HG03520 (cell line): Measurements from ENCODE around the gene TRPM3.

ENCODE experiments used
- ATAC-seq: cut with Tn5 transposase; IDR thresholded peaks from one replicate; pipeline ENCODE4 v1.9.1; 2021; ENCODE audit warnings: mild to moderate bottlenecking, moderate library complexity; ENCODE audit not compliant: unreplicated experiment

Gene TRPM3

GRCh38 chr9:70590315-70590677 lies 531.1 kb downstream of the TRPM3 start:
- ATAC-seq = no peak

- no peak for ATAC-seq
These were observed 531.7 kb downstream of the TRPM3 start for GRCh38 chr9:70589571-70590314.

DNA sequence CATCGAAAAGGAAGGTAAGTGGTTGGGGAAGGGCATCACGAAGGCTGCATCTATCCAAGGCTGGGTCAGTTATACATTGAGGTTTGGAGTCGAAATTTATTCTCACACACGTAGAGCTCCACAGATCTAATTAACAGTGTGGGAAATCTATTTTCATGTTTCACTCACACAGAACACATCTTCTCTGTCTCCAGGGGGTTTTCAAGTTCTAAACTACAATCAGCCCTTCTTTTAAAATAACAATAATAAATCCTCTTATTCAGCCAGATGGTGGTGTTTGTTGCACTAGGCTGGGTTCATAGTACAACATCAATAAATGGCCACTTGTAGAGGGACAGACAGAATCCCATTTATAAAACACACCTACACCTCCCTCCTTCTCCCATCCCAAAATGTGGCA lies 532.4 kb downstream of the TRPM3 start:
- no peak for ATAC-seq

DNA sequence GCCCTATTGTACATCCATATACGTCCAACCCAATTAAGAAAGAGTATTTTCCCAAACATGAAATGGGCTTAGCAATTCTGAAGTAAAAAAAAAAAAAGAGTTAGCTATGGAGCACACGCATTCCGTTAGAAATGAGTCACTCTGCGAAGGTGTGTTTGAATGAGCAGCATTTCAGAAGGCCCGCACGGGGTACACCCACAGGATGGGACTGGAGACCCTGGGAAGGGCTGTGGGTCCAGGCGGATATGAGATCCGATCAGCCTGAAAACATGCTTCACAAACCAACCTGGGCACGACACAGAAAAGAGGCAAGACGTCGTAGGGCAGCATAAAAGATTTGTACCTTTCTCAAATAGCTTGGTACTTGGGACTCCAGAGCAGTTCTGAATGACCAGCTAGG lies 533.0 kb downstream of the TRPM3 start:
- ATAC-seq = no peak

- no peak for ATAC-seq
These were observed 534.2 kb downstream of the TRPM3 start for GRCh38 chr9:70587201-70587600.

- ATAC-seq = no peak
These were observed 534.9 kb downstream of the TRPM3 start for GRCh38 chr9:70586476-70586875.

DNA sequence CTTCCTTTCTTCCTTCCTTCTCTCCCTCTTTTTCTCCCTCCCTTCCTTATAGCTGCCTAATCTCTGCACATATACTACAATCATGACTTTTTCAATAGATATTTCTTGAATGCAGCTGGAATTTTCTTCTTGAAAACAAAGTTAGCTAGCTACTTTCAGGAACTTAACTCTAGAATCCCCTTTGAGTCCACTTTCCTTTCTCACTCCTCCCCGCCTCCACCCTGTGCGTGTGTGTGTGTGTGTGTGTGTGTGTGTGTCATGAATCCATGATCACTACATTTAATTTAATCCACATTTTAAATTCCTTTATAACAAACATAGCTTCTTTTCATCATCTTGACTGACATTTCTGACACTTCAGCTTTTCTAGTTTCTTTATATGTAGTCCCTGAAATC lies 539.5 kb downstream of the TRPM3 start:
- no peak for ATAC-seq

DNA sequence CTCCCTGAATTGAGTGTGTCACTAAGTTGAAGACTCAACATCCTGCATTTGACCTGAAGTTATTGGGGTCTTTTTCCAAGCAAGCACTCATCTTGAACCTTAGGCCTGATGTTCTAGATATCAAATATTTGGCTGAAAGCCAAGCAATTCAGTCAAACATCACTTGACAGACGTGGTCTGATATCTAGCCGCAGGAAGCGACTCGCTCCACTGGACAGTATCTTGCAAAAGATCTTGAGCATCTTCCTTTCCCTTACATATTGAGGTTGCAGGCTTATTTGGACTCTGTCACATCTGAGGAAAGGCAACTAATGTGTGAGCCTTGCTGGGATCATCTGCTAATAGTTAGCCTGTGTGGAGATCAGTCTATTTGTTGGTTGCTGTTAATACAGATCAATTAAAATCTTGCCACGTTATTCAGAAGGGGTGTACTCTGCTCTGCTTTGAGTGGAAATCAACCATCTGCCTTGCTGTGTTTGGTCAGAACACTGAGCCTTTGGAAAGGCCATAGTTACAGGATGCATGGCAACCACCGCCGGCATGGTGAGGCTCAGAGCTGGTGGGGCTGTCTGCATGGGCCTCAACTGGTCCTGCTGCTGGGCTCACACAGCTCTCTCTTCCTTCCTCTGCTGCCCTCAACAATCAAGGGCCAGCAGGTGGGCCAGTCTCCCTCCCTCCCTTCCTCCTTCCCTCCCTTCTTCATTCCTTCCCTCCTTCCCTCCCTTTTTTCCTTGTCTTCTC lies 540.0 kb downstream of the TRPM3 start:
- ATAC-seq = no peak

DNA sequence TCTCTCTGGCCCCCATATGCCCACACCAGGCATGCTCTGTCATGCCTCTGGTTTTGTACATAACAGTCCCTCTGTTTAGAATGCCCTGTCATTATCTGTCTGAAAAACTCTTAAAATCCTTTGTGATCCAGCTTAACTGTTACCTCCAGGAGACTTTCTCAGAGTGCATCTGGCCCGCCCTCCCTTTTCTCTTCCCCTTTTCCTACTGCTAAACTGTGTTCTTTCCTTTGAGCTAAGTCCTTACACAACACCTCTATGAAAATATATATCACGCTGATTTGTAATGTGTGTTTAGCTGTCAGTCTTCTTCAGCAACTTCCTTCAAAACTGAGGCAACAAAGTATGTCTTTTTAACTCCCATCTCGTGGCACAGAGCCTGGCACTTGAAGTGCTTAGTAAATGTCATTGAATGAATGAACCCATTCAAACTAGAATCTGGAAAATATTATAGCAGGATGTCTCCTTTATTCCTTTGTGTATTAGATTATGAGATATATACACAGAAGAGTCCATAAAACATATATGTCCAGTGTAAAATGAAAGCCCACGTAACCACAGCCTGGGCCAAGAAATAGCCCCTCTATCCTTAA lies 540.7 kb downstream of the TRPM3 start:
- no peak for ATAC-seq

- no peak for ATAC-seq
These were observed 541.7 kb downstream of the TRPM3 start for GRCh38 chr9:70579686-70580085.

DNA sequence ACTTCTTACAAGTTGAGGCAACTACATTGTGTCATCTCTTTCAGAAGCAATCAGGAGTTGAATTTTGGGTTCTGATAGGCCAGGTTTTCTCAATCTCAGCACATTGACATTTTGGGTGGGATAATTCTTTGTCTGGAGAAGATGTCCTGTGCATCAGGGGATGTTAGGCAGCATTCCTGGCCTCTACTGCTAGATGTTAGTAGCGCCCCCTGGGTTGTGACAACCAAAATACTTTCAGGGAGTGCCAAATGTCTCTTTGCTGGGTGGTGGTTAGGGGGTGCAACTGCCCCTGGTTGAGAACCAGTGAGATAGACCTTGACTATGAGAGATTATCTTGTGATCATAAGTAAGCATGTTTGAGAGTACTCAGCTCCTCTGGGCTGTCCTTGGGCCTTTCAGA lies 542.7 kb downstream of the TRPM3 start:
- no peak for ATAC-seq

GRCh38 chr9:70577671-70578070 lies 543.8 kb downstream of the TRPM3 start:
- no peak for ATAC-seq

- ATAC-seq = no peak
These were observed 545.3 kb downstream of the TRPM3 start for GRCh38 chr9:70576116-70576515.

- ATAC-seq = no peak
These were observed 547.1 kb downstream of the TRPM3 start for GRCh38 chr9:70574151-70574837.

- no peak for ATAC-seq
These were observed 548.1 kb downstream of the TRPM3 start for GRCh38 chr9:70573308-70573707.

DNA sequence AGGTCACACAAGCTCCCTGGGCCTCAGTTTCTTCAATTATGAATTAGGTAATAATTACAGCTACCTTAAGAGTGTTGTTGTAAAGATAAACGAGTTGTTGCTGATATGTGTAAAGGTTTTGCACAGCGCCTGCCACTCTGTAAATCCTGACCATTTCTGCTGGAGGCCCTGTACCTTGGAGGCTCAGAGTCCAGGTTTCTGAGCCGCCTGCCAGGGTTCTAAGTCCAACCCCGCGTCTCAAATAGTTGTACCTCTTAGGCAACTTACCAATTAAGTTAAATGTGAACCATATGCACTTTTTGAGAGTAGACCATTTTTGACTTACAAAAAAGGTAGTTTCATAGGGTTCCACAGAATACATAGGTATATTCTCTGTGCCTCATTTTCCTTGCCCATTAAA lies 550.2 kb downstream of the TRPM3 start:
- ATAC-seq = no peak

- no peak for ATAC-seq
These were observed 551.6 kb downstream of the TRPM3 start for GRCh38 chr9:70569791-70570190.

DNA sequence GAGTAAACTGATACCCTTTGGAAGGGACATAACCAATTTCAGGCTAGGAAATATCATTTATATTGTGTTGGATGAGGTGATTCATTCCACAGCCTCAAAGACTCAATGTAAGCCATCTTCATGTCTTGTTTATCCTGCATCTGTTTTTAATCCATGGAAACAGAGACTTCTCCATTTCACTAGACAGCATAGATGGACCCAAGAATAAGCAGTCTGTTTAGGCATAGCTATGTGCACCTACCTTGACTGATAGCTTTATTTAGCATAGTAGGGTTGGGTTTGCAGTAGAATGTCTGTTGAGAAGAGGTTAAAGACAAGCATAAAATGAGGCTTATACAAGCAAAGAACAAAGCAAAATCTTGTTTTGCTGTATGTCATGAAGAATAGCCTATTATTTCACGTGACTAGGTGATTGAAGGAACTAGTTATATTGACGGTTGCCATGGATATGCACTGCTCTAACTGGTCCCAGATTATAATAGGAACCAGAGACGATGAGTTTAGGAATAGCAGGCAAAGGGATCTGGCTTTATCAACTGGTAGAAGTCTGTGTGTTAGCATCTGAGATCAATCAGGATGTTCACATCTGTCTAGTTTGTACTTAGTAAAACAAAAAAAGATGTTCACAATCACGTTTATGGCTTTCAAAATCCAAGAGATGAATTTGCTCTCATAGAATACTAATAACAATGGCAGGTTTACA lies 552.2 kb downstream of the TRPM3 start:
- ATAC-seq = no peak

- ATAC-seq = no peak
These were observed 553.9 kb downstream of the TRPM3 start for GRCh38 chr9:70567511-70567910.

- no peak for ATAC-seq
These were observed 554.7 kb downstream of the TRPM3 start for GRCh38 chr9:70566751-70567150.

- ATAC-seq = no peak
These were observed 555.4 kb downstream of the TRPM3 start for GRCh38 chr9:70566066-70566465.
